Mucosa of gallbladder (tissue), 1 donor: ENCODE results near the gene FH. TPM values are rescaled to one million over a fixed set of nuclear protein-coding genes. Genes with fewer than 3 reads are reported as not detected.

Source experiments
- DNase-seq: peaks from one replicate; pipeline ENCODE4 v3.0.0-alpha.2; 2020; ENCODE audit warnings: low spot score
- total RNA-seq: library from RNA; stranded (reverse); gene quantifications from one replicate; pipeline ENCODE4 v1.2.1, GENCODE V29; 2021
- donor health status: DM: no; HTN: no; CAD: no.

Gene FH
- 44.0 TPM for total RNA-seq

GRCh38 chr1:241519308-241520079 is at the start of gene FH:
Gene FH, minus strand, starts transcription at chr1:241519755. Its CDS starts 33 bp downstream, at chr1:241519722.
- peak; percentile 97 for DNase-seq

GRCh38 chr1:241560849-241561187 is 41.3 kb upstream of the FH start:
- no peak for DNase-seq

- DNase-seq: no peak
Measured at GRCh38 chr1:241560146-241560848, 40.7 kb upstream of the FH start.

GRCh38 chr1:241557551-241558193 is 38.1 kb upstream of the FH start:
- DNase-seq: no peak

GRCh38 chr1:241557031-241557430 is 37.5 kb upstream of the FH start:
- DNase-seq: no peak

- DNase-seq: no peak
Measured at GRCh38 chr1:241555526-241555925, 36.0 kb upstream of the FH start.

GRCh38 chr1:241553886-241554592 is 34.5 kb upstream of the FH start:
- no peak for DNase-seq

- peak; percentile 38 for DNase-seq
Measured at GRCh38 chr1:241551759-241552638, 32.4 kb upstream of the FH start.

GRCh38 chr1:241550318-241550717 is 30.8 kb upstream of the FH start:
- DNase-seq: no peak

- DNase-seq: no peak
Measured at GRCh38 chr1:241548008-241548407, 28.5 kb upstream of the FH start.

GRCh38 chr1:241542199-241542907 is 22.8 kb upstream of the FH start:
- no peak for DNase-seq

GRCh38 chr1:241536969-241537368 is 17.4 kb upstream of the FH start:
- DNase-seq: no peak

- DNase-seq: no peak
Measured at GRCh38 chr1:241536304-241536703, 16.7 kb upstream of the FH start.

- no peak for DNase-seq
Measured at GRCh38 chr1:241533326-241534115, 14.0 kb upstream of the FH start.

GRCh38 chr1:241532864-241533263 is 13.3 kb upstream of the FH start:
- DNase-seq: no peak

GRCh38 chr1:241532162-241532531 is 12.6 kb upstream of the FH start, which contains the start of gene KMO:
Gene KMO, plus strand, starts transcription at chr1:241532378. Its CDS starts 67 bp downstream, at chr1:241532445.
- no peak for DNase-seq

- no peak for DNase-seq
Measured at GRCh38 chr1:241531195-241532161, 11.9 kb upstream of the FH start.

- no peak for DNase-seq
Measured at GRCh38 chr1:241527146-241527545, 7.6 kb upstream of the FH start.

- DNase-seq: no peak
Measured at GRCh38 chr1:241525026-241525425, 5.5 kb upstream of the FH start.
